ENCODE data around the gene BBS12.
"Not testable (repeated sequence)": the region's sequence is repeated elsewhere in the genome, so short reads cannot be mapped to it uniquely, and the experiment has no call there.

BBS12 gene

DNA sequence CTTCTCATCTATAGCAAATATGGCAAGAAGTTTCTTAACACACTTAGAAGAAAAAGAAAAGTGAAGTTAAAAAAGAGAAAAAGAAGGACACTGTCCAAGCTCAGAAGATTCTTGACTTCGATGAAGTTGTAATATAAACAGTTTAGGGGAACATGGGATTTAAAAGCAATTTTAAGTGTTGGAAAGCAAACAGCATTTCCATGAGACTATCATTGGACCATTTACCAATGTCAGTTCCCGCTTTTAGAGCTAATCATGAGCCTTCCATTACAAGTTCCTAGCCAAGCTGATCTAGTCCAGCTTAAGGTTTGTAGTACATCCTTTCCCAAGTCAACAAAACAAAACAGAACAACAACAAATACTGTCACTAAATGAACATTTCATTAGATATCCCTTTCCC is 49.0 kb downstream of the BBS12 start:
- no peaks in the 10 kb centered on the region for H3K27me3 ChIP-seq (ENCODE audit: insufficient read depth, low read depth)
- TF ChIP-seq, protein P1, sequence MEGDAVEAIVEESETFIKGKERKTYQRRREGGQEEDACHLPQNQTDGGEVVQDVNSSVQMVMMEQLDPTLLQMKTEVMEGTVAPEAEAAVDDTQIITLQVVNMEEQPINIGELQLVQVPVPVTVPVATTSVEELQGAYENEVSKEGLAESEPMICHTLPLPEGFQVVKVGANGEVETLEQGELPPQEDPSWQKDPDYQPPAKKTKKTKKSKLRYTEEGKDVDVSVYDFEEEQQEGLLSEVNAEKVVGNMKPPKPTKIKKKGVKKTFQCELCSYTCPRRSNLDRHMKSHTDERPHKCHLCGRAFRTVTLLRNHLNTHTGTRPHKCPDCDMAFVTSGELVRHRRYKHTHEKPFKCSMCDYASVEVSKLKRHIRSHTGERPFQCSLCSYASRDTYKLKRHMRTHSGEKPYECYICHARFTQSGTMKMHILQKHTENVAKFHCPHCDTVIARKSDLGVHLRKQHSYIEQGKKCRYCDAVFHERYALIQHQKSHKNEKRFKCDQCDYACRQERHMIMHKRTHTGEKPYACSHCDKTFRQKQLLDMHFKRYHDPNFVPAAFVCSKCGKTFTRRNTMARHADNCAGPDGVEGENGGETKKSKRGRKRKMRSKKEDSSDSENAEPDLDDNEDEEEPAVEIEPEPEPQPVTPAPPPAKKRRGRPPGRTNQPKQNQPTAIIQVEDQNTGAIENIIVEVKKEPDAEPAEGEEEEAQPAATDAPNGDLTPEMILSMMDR (conservative IDR thresholded peaks at IDR 0.05; ENCODE audit: low read depth, low read length): no peak
- no peaks in the 10 kb centered on the region for H4K20me1 ChIP-seq (ENCODE audit: insufficient read depth)
- no peak overlapping the region for H3K4me2 ChIP-seq
- H3K4me3 ChIP-seq (IDR thresholded peaks at IDR 0.05; ENCODE audit: insufficient read depth, low read depth, low read length): no peak overlapping the region
- H3K9ac ChIP-seq: no peak overlapping the region
- H3K79me2 ChIP-seq (ENCODE audit: insufficient read depth, low read depth): no peaks in the 10 kb centered on the region
- no peak overlapping the region for H3K27ac ChIP-seq
- H2AFZ ChIP-seq (ENCODE audit: low read depth): no peak overlapping the region
- H3K36me3 ChIP-seq (ENCODE audit: insufficient read depth): no peaks in the 10 kb centered on the region
- H3K4me1 ChIP-seq (ENCODE audit: low read depth, poor library complexity, severe bottlenecking): peaks cover 7% of the 10 kb centered on the region

DNA sequence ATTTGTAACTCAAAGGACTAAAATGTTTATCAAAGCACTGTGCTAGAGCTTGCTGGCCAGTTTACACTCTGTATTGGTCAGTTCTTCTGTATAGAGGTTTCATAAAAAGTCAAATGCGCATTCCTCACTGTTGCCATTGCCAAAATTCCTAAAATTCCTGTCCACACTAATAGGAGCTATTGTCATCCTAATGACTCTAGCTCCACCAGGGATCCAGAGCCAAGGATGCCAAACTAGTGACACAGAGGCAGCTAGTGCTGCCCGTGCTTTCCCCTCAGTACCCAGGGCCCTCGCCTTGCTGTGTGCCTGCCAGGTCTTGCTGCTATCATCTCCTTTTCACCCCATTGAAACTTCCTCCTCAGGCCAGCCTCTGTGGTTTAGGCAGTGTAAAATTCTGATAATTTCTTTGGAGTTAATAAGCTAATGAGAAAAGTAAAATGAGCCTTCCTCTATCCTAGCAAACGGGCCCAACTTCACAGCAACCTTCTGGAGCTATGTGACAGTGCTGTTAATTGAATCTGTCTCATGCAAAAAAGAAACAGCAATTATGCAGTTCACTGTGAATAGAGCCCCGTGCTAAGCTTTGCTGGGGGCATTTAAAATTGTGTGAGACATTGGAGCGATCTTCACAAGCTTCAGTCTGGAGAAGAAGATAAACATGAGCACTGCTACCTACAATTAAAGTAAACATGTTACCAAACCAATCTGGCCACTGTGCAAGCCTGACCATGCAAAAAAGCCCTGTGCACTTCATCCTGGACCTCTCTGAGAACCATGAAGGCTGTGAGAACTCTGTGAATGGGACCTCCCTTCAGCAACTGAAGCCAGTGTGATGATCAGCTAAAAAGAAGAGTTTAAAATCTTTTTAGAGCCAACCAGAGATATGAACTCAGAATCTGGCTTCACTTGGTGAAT is 51.1 kb downstream of the BBS12 start:
- Histone ChIP-seq H2AFZ (ENCODE audit: low read depth) (no peak overlapping the region), H3K9ac (no peak overlapping the region), H3K36me3 (ENCODE audit: insufficient read depth) (no peaks in the 10 kb centered on the region), H3K4me1 (ENCODE audit: low read depth, poor library complexity, severe bottlenecking) (peaks cover 7% of the 10 kb centered on the region), H3K27me3 (ENCODE audit: insufficient read depth, low read depth) (no peaks in the 10 kb centered on the region), H3K27ac (no peak overlapping the region), H3K4me2 (no peak overlapping the region), H3K79me2 (ENCODE audit: insufficient read depth, low read depth) (no peaks in the 10 kb centered on the region), H4K20me1 (ENCODE audit: insufficient read depth) (no peaks in the 10 kb centered on the region), H3K4me3 (IDR thresholded peaks at IDR 0.05; ENCODE audit: insufficient read depth, low read depth, low read length) (no peak overlapping the region)
- TF ChIP-seq, protein P1 (conservative IDR thresholded peaks at IDR 0.05; ENCODE audit: low read depth, low read length): no peak

DNA sequence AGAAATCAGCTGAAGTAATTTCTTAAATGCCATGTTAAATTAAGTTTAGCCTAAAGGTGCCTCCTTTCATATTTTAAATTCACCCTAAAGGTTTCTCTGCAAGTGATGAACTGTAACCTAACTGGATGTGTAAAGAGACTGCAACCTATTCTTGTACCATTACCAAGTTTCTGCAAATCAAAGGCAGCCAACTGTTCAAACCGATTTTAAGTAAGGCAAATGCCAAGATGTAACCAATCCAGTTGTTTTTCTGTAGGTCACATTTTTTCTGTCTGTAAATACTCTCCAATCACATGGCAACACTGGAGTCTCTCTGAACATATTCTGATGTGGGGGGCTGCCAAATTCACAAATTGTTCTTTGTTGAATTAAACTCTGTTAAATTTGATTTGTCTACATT is 51.8 kb downstream of the BBS12 start:
- H3K27me3 ChIP-seq (ENCODE audit: insufficient read depth, low read depth): no peaks in the 10 kb centered on the region
- no peaks in the 10 kb centered on the region for H4K20me1 ChIP-seq (ENCODE audit: insufficient read depth)
- no peak overlapping the region for H3K9ac ChIP-seq
- TF ChIP-seq, protein P1 (conservative IDR thresholded peaks at IDR 0.05; ENCODE audit: low read depth, low read length): no peak
- H3K36me3 ChIP-seq (ENCODE audit: insufficient read depth): no peaks in the 10 kb centered on the region
- no peak overlapping the region for H3K27ac ChIP-seq
- H3K4me1 ChIP-seq (ENCODE audit: low read depth, poor library complexity, severe bottlenecking): peaks cover 7% of the 10 kb centered on the region
- H3K79me2 ChIP-seq (ENCODE audit: insufficient read depth, low read depth): no peaks in the 10 kb centered on the region
- no peak overlapping the region for H2AFZ ChIP-seq (ENCODE audit: low read depth)
- no peak overlapping the region for H3K4me2 ChIP-seq
- no peak overlapping the region for H3K4me3 ChIP-seq (IDR thresholded peaks at IDR 0.05; ENCODE audit: insufficient read depth, low read depth, low read length)

DNA sequence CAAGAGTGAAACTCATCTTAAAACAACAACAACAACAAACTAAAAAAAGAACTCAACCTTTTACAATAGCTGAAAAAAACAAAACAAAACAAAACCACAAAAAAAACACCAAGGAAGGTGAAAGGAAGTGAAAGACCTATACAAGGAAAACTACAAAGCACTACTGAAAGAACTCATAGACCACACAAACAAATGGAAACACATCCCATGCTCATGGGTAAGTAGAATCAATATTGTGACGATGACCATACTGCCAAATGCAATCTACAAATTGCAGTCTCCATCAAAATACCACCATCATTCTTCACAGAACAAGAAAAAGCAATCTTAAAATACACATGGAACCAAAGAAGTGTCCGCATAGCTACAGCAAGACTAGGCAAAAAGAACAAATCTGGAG is 52.6 kb downstream of the BBS12 start:
- H4K20me1 ChIP-seq (ENCODE audit: insufficient read depth): no peaks in the 10 kb centered on the region
- H3K4me3 ChIP-seq (IDR thresholded peaks at IDR 0.05; ENCODE audit: insufficient read depth, low read depth, low read length): no peak overlapping the region
- TF ChIP-seq, protein P1 (conservative IDR thresholded peaks at IDR 0.05; ENCODE audit: low read depth, low read length): no peak
- no peaks in the 10 kb centered on the region for H3K36me3 ChIP-seq (ENCODE audit: insufficient read depth)
- no peak overlapping the region for H2AFZ ChIP-seq (ENCODE audit: low read depth)
- H3K79me2 ChIP-seq (ENCODE audit: insufficient read depth, low read depth): no peaks in the 10 kb centered on the region
- H3K4me2 ChIP-seq: no peak overlapping the region
- H3K4me1 ChIP-seq (ENCODE audit: low read depth, poor library complexity, severe bottlenecking): peaks cover 7% of the 10 kb centered on the region
- no peak overlapping the region for H3K27ac ChIP-seq
- H3K27me3 ChIP-seq (ENCODE audit: insufficient read depth, low read depth): no peaks in the 10 kb centered on the region
- no peak overlapping the region for H3K9ac ChIP-seq

DNA sequence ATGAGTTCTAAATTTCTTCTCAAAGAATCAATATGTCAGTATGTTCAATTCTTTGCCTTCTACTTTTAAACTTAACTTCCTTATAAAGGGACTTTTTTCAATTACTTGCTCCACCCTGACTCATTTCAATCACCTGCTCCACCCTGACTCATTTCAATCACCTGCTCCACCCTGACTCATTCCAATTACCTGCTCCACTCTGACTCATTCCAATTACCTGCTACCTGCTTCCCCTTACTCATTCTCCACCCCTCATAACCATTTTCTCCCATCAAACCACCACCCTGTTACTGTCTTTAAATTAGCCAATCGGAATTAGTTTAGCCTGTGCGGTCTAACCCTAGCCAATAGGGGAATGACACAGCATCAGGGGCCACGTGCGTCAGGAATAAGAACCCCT is 53.8 kb downstream of the BBS12 start:
- H3K36me3 ChIP-seq (ENCODE audit: insufficient read depth); H3K27ac ChIP-seq; H2AFZ ChIP-seq (ENCODE audit: low read depth); H3K4me2 ChIP-seq; H4K20me1 ChIP-seq (ENCODE audit: insufficient read depth); H3K4me1 ChIP-seq (ENCODE audit: low read depth, poor library complexity, severe bottlenecking); H3K27me3 ChIP-seq (ENCODE audit: insufficient read depth, low read depth); H3K4me3 ChIP-seq (IDR thresholded peaks at IDR 0.05; ENCODE audit: insufficient read depth, low read depth, low read length); H3K9ac ChIP-seq; H3K79me2 ChIP-seq (ENCODE audit: insufficient read depth, low read depth): not testable (repeated sequence)

DNA sequence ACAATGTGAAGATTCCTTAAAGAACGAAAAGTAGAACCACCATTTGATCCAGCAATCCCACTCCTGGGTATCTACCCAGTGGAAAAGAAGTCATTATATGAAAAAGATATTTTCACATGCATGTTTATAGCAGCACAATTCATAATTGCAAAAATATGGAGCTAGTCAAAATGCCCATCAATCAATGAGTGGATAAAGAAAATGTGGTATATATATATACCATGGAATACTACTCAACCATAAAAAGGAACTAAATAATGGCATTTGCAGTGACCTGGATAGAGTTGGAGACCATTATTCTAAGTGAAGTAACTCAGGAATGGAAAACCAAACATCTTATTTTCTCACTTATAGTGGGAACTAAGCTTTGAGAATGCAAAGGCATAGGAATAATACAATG is 54.4 kb downstream of the BBS12 start:
- not testable (repeated sequence) for H2AFZ ChIP-seq (ENCODE audit: low read depth); H3K79me2 ChIP-seq (ENCODE audit: insufficient read depth, low read depth); H3K36me3 ChIP-seq (ENCODE audit: insufficient read depth); H3K4me2 ChIP-seq; H4K20me1 ChIP-seq (ENCODE audit: insufficient read depth); H3K9ac ChIP-seq; H3K4me3 ChIP-seq (IDR thresholded peaks at IDR 0.05; ENCODE audit: insufficient read depth, low read depth, low read length); H3K27me3 ChIP-seq (ENCODE audit: insufficient read depth, low read depth); H3K27ac ChIP-seq; H3K4me1 ChIP-seq (ENCODE audit: low read depth, poor library complexity, severe bottlenecking)

Measured in KMS-11 (cell line).